Mammary epithelial cell (primary cell): ENCODE results near the gene NKX2-3.

Experiments used
- CTCF ChIP-seq, 2 donors: IDR thresholded peaks in 1 of 2; conservative IDR thresholded peaks in 1 of 2; 2 replicates each; pipeline ENCODE4 v1.5.1; 2011 to 2012; ENCODE audit warnings: inconsistent platforms in 2 of 2, low read length in 2 of 2, mild to moderate bottlenecking in 2 of 2, control low read depth in 1 of 2, low read depth in 1 of 2; ENCODE audit not compliant: insufficient read depth in 1 of 2; ENCODE audit errors: extremely low read depth in 1 of 2
- EZH2 ChIP-seq: IDR thresholded peaks from 2 replicates; pipeline ENCODE4 v1.6.1; 2012; ENCODE audit warnings: low read length, inconsistent platforms, borderline replicate concordance

GRCh38 chr10:99507265-99507664 lies 25.5 kb upstream of the NKX2-3 start:
- TF ChIP-seq CTCF (conservative IDR thresholded peaks at IDR 0.05 in 1 of 2, IDR thresholded peaks at IDR 0.05 in 1 of 2; ENCODE audit: extremely low read depth in 1 of 2, insufficient read depth in 1 of 2, low read depth in 1 of 2, low read length in 2 of 2) (no peak), EZH2 (no peak)
